Esophagus squamous epithelium (tissue), 5 donors: Measurements from ENCODE around the gene MEAK7. TPM values are rescaled to one million over a fixed set of nuclear protein-coding genes. Genes with fewer than 3 reads are reported as not detected.

Source experiments
- DNase-seq: peaks from one replicate; lab custom pipeline; 2025; lab: John Stamatoyannopoulos, UW
- H3K27ac ChIP-seq, 4 donors: fragments of 200-600 bp; sonication (generic); one replicate each; pipeline ENCODE4 v1.5.1; 2016 to 2019; ENCODE audit warnings: mild to moderate bottlenecking in 1 of 4
- H3K27me3 ChIP-seq, 4 donors: fragments of 200-600 bp; sonication (generic); 1 replicate in 3 of 4; 2 replicates in 1 of 4; pipeline versions ENCODE4 v1.5.1 to v1.6.0; 2017 to 2021; ENCODE audit warnings: antibody characterized with exemption in 1 of 4
- H3K36me3 ChIP-seq, 3 donors: fragments of 200-600 bp; sonication (generic); one replicate each; pipeline ENCODE4 v1.5.1; 2016 to 2019
- H3K4me1 ChIP-seq, 3 donors: fragments of 200-600 bp; sonication (generic); one replicate each; pipeline ENCODE4 v1.5.1; 2017 to 2019
- H3K4me3 ChIP-seq, 4 donors: fragments of 200-600 bp; sonication (generic); 1 replicate in 3 of 4; 2 replicates in 1 of 4; pipeline ENCODE4 v1.5.1; 2016 to 2019; ENCODE audit warnings: mild to moderate bottlenecking in 2 of 4, moderate library complexity in 1 of 4
- H3K9me3 ChIP-seq, 3 donors: fragments of 200-600 bp; sonication (generic); one replicate each; pipeline ENCODE4 v1.5.1; 2016 to 2019
- POLR2A ChIP-seq, 4 donors: fragments of 450-650 bp; IDR thresholded peaks; one replicate each; pipeline ENCODE4 v1.6.1; 2017; ENCODE audit warnings: antibody characterized with exemption in 4 of 4, mild to moderate bottlenecking in 4 of 4, moderate library complexity in 3 of 4
- WGBS, 2 donors: methylation state at CpG; one replicate each; pipeline ENCODE4 v1.1.5; 2018; 5-methylcytosine and 5-hydroxymethylcytosine counted together
- intact Hi-C: fragments of 100-400 bp; cut with DNase I; formaldehyde crosslinking; loops from one replicate; pipeline ENCODE4 v1.15.0; 2022
- total RNA-seq, 4 donors: library from RNA; depleted of rRNA; stranded (reverse); fragments of >200 nt; gene quantifications; one replicate each; pipeline ENCODE4 v1.1.0, GENCODE V29; 2016
- TF ChIP-seq, protein P1 (sequence below), 6 experiments: fragments of 450-650 bp in 4 of 6; fragments of 200-600 bp in 2 of 6; sonication (generic) in 2 of 6; IDR thresholded peaks; one replicate each; pipeline ENCODE4 v1.5.1; 2016 to 2019; ENCODE audit warnings: antibody characterized with exemption in 6 of 6, mild to moderate bottlenecking in 4 of 6, moderate library complexity in 4 of 6
- donor health status: DM: yes; HTN: yes; CAD: no.

Gene MEAK7
- total RNA-seq, 4 donors from 2014 or later: 20.2 to 35.9 (median 29.9) TPM

DNA sequence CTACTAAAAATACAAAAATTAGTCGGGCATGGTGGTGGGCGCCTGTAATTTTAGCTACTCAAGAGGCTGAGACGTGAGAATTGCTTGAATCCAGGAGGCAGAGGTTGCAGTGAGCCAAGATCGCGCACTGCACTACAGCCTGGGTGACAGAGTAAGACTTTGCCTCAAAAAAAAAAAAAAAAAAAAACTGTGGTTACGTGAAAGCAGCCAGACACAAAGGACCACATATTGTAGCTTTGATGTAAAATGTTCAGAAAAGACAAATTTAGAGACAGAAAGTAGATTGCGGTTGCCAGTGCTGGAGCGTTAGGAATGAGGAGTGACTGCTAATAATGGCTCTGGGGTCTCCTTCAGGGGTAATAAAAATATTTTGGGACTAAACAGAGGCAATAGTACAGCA is 4.0 kb upstream of the MEAK7 start:
- Histone ChIP-seq H3K27me3 (no peaks in the 10 kb centered on the region), H3K36me3 (no peaks in the 10 kb centered on the region), H3K4me1 (peaks cover 23 to 42% (median 30%) of the 10 kb centered on the region in 3 donors), H3K9me3 (no peaks in the 10 kb centered on the region), H3K4me3 (no peak overlapping the region), H3K27ac (no peak overlapping the region)
- TF ChIP-seq, protein P1, sequence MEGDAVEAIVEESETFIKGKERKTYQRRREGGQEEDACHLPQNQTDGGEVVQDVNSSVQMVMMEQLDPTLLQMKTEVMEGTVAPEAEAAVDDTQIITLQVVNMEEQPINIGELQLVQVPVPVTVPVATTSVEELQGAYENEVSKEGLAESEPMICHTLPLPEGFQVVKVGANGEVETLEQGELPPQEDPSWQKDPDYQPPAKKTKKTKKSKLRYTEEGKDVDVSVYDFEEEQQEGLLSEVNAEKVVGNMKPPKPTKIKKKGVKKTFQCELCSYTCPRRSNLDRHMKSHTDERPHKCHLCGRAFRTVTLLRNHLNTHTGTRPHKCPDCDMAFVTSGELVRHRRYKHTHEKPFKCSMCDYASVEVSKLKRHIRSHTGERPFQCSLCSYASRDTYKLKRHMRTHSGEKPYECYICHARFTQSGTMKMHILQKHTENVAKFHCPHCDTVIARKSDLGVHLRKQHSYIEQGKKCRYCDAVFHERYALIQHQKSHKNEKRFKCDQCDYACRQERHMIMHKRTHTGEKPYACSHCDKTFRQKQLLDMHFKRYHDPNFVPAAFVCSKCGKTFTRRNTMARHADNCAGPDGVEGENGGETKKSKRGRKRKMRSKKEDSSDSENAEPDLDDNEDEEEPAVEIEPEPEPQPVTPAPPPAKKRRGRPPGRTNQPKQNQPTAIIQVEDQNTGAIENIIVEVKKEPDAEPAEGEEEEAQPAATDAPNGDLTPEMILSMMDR (IDR thresholded peaks at IDR 0.05): no peak
- TF ChIP-seq POLR2A (IDR thresholded peaks at IDR 0.05): no peak
- no peak for DNase-seq
- WGBS, 2 donors: 90 to 92% methylated on average over 8 of the region's 8 CpGs
- intact Hi-C loops: no loop called here

DNA sequence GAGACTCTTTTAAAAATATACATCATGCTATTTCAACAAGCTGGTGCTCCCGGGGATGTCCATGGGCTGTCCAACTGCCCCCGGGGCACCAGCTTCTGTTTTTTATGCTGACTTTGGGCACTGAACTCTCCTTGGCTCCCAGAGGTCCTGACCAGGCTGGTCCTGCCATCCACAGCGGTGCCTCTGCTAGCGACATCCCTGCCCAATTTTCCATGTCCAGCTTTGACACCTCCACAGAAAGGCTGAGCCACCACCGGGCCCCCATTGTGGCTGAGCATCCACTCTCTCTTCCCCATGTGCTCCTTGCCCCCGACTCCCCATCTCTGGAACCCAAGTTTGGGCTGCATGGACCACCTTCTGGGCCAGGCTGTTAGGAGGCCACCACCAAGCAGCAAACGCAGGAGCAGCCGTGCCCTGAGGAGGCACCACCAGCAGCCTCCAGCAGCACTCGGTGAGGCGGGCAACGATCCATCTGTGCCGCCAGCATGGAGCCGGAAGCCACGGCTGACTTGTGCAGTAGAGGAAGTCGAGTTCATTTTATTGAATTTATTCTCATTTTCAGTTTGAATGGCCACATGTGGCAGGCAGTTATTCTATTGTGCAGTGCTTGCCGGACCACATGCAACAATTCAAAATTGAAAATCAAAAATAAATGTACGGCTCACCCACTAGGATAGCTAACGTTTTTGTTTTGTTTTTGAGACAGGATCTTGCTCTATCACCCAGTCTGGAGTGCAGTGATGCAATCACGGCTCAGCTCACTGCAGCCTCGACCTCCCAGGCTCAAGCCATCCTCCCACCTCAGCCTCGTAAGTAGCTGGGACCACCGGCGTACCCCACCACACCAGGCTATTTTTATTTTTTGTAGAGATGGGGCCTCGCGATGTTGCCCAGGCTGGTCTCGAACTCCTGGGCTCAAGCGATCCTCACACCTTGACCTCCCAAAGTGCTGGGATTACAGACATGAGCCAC is 2.8 kb upstream of the MEAK7 start:
- Histone ChIP-seq H3K27ac (no peak overlapping the region), H3K4me3 (no peak overlapping the region), H3K36me3 (no peaks in the 10 kb centered on the region), H3K27me3 (no peaks in the 10 kb centered on the region), H3K9me3 (no peaks in the 10 kb centered on the region), H3K4me1 (peaks cover 28 to 54% (median 36%) of the 10 kb centered on the region in 3 donors)
- no peak for DNase-seq
- intact Hi-C loops: no loop called here
- 71 to 73% methylated on average over 22 to 23 of the region's 27 CpGs for WGBS, 2 donors
- TF ChIP-seq, protein P1 (IDR thresholded peaks at IDR 0.05): no peak
- TF ChIP-seq POLR2A (IDR thresholded peaks at IDR 0.05): no peak

DNA sequence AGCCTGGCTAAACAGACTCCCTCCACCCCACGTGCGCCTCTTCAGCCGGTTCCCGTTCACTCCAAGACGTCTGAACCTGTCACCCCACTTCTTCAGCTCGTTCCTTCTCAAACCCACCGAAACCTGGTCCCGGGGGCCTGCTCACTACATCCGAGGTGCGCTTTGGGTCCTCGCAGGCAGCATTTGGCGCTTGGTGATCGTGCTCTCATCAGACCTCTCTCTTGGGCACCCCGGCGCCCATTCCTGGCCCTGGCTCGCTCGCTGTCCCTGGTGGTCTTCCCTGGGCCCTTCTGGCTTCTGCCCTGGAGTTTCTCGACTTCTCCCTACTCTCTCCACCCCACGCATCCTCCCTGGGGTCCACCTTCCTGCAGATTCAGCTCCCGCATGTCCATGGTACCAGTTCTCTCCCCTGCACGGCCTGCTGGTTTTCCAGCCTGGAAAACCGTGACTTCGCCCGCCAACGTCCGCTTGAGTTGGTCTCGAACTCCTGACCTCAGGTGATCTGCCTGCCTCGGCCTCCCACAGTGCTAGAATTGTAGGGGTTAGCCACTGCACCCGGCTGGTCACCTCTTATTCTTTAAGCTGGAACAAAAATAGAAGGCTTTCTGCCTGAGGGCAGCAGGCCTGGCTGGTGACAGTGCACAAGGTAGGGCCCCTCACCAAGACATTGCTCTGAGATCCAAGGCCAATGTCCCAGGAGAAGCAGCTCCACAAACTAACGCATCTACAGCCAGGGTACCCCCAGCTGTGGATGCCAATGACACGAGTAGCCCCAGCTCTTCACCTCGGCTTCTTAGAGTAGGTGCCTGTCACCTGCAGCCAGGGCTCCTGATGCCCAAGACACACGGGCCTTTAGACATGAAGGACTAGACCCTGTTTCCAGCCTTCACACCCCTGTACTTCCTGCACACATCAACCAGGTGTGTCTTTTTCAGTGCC is 1.1 kb upstream of the MEAK7 start:
- intact Hi-C loops: no loop called here
- Histone ChIP-seq H3K4me3 (peak overlapping the region; percentile 84 to 94 (median 88)), H3K27ac (peak overlapping the region; percentile 93 to 98 (median 97)), H3K4me1 (peaks cover 31 to 63% (median 33%) of the 10 kb centered on the region in 3 donors), H3K9me3 (no peaks in the 10 kb centered on the region), H3K36me3 (peaks cover 0 to 1% (median 0%) of the 10 kb centered on the region in 3 donors), H3K27me3 (no peaks in the 10 kb centered on the region)
- WGBS, 2 donors: 50 to 71% methylated on average over 22 to 26 of the region's 33 CpGs
- DNase-seq: no peak
- TF ChIP-seq POLR2A (IDR thresholded peaks at IDR 0.05): no peak
- TF ChIP-seq, protein P1 (IDR thresholded peaks at IDR 0.05): no peak

DNA sequence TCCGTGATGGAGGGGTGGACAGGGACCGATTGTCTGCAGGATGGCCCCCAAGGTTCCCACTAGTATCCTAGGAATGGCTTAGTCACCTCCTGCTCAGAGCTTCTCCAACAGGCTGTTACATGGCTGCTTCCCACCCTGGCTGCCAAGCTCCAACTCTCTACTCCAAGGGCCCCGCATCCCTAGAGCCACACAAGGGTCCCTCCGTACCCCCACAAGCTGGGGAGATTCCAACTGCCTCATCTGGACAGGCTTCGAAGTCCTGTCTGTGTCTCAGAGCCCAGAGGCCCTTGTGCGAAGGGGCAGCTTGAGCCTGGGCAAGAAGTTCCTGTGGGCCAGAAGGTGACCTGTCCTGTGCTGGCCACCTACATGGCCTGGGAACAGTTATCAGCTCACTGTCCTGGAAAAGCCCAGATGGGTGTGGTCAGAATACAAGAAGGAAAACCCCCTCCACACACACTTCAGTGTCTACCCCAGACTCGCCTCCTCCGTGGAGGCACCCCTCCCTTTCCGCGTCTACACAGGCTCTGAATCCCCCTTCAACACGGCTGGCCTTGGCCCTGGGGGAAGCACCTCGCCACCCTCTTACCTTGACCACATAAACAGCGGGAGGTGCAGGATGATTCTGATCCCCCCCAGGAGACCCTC is 586 bp downstream of the MEAK7 start:
- intact Hi-C loops: no loop called here
- Histone ChIP-seq H3K4me1 (peaks cover 31 to 75% (median 33%) of the 10 kb centered on the region in 3 donors), H3K4me3 (peak overlapping the region; percentile 84 to 94 (median 88)), H3K9me3 (no peaks in the 10 kb centered on the region), H3K27ac (peak overlapping the region; percentile 93 to 98 (median 97)), H3K27me3 (no peaks in the 10 kb centered on the region), H3K36me3 (peaks cover 0 to 18% (median 0%) of the 10 kb centered on the region in 3 donors)
- WGBS, 2 donors: 11 to 27% methylated on average over 6 to 10 of the region's 13 CpGs
- TF ChIP-seq, protein P1 (IDR thresholded peaks at IDR 0.05): no peak
- no peak for TF ChIP-seq POLR2A (IDR thresholded peaks at IDR 0.05)
- DNase-seq: no peak
